Uterus (tissue), 4 donors: ENCODE data around the gene CHADL. TPM values are rescaled to one million over a fixed set of nuclear protein-coding genes. Genes with fewer than 3 reads are reported as not detected.
"Not testable (repeated sequence)": the region's sequence is repeated elsewhere in the genome, so short reads cannot be mapped to it uniquely, and the experiment has no call there.

ENCODE experiments used
- DNase-seq, 2 donors: peaks; one replicate each; pipeline ENCODE4 v3.0.0-alpha.2; 2019 to 2020
- H3K27ac ChIP-seq, 2 donors: fragments of 200-600 bp; sonication (generic); 1 replicate in 1 of 2; 2 replicates in 1 of 2; pipeline ENCODE4 v1.5.1; 2016 to 2018
- H3K27me3 ChIP-seq, 2 donors: fragments of 200-600 bp; sonication (generic); one replicate each; pipeline ENCODE4 v1.5.1; 2018 to 2019; ENCODE audit warnings: control low read depth in 1 of 2
- H3K36me3 ChIP-seq, 2 donors: fragments of 200-600 bp; sonication (generic); one replicate each; pipeline ENCODE4 v1.5.1; 2019; ENCODE audit warnings: control low read depth in 1 of 2
- H3K4me1 ChIP-seq, 2 donors: fragments of 200-600 bp; sonication (generic); one replicate each; pipeline ENCODE4 v1.5.1; 2018 to 2019; ENCODE audit warnings: control low read depth in 1 of 2
- H3K4me3 ChIP-seq, 2 donors: fragments of 200-600 bp; sonication (generic); 1 replicate in 1 of 2; 2 replicates in 1 of 2; pipeline ENCODE4 v1.5.1; 2018 to 2019; ENCODE audit warnings: mild to moderate bottlenecking in 1 of 2
- H3K9me3 ChIP-seq, 2 donors: fragments of 200-600 bp; sonication (generic); one replicate each; pipeline ENCODE4 v1.5.1; 2019; ENCODE audit warnings: control low read depth in 1 of 2
- POLR2A ChIP-seq, 2 donors: fragments of 450-650 bp; IDR thresholded peaks; one replicate each; pipeline ENCODE4 v1.6.1; 2016; ENCODE audit warnings: antibody characterized with exemption in 2 of 2, mild to moderate bottlenecking in 1 of 2, moderate library complexity in 1 of 2
- intact Hi-C: fragments of 100-400 bp; cut with DNase I; formaldehyde crosslinking; loops from one replicate; pipeline ENCODE4 v1.15.1; 2023; ENCODE audit warnings: low total_unique reads
- microRNA-seq: library from miRNA; unstranded; fragments of <30 nt; microRNA quantifications from one replicate; pipeline ENCODE4, GENCODE V29; 2016; ENCODE audit warnings: borderline microRNAs expressed, borderline replicate concordance
- small RNA-seq: library from RNA; depleted of rRNA; stranded (forward); fragments of <200 nt; gene quantifications from one replicate; pipeline ENCODE3, GENCODE V24; 2016
- total RNA-seq, 4 donors: library from RNA; depleted of rRNA in 3 of 4; stranded (reverse); fragments of >200 nt in 3 of 4; gene quantifications; one replicate each; pipeline versions ENCODE4 v1.1.0 to v1.2.4, GENCODE V29; 2014 to 2023
- TF ChIP-seq, protein P1 (sequence below), 4 experiments: fragments of 200-600 bp in 2 of 4; fragments of 450-650 bp in 2 of 4; sonication (generic) in 2 of 4; IDR thresholded peaks; one replicate each; pipeline ENCODE4 v1.5.1; 2016 to 2019; ENCODE audit warnings: antibody characterized with exemption in 4 of 4, mild to moderate bottlenecking in 2 of 4, moderate library complexity in 1 of 4
- donor health status: DM: yes; HTN: yes; CAD: no.

CHADL gene
- total RNA-seq, 4 donors from 2014 or later: 1.8 to 2.6 TPM; not detected in 2

DNA sequence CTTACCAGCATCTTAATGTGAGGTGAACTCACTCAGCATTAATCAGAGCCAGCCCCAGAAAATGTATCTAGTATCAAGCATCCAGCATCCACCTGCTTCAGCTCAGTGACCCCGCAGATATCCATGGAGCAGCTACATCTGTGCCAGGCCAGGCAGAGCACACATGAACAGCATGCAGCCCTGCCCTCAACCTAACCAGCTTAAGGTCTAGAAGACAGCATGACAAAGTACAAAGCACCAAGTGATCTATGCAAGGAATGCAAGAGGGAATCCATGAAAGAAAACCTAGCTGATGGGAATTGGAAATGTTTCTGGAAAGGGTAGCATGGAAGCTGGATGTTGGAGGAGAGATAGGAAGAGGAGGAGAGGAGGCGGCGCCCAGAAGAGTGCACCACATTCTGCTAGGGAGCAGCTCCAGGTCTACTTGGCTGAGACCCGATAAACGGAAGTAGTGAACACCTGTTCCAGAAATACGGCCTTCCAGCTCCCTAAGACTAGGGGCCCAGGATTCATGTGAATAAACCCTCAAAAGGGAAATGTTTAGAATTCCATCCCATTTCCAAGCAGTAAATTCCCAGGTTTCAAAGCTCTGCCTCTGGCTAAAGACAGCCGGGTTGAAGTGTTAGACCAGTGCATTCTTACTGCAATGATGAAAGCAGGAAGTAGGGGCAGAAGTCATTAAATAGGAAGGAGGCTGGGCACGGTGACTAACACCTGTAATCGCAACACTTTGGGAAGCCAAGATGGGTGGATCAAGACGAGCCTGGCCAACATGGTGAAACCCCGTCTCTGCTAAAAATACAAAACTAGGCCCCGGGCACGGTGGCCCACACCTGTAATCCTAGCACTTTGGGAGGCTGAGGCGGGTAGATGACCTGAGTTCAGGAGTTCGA lies 59.1 kb downstream of the CHADL start:
- intact Hi-C loops: no loop called here
- Histone ChIP-seq H3K36me3 (no peaks in the 10 kb centered on the region), H3K9me3 (no peaks in the 10 kb centered on the region), H3K4me1 (no peaks in the 10 kb centered on the region), H3K27ac (no peak overlapping the region), H3K27me3 (no peaks in the 10 kb centered on the region), H3K4me3 (no peak overlapping the region)
- TF ChIP-seq POLR2A (IDR thresholded peaks at IDR 0.05): no peak
- no peak for DNase-seq

DNA sequence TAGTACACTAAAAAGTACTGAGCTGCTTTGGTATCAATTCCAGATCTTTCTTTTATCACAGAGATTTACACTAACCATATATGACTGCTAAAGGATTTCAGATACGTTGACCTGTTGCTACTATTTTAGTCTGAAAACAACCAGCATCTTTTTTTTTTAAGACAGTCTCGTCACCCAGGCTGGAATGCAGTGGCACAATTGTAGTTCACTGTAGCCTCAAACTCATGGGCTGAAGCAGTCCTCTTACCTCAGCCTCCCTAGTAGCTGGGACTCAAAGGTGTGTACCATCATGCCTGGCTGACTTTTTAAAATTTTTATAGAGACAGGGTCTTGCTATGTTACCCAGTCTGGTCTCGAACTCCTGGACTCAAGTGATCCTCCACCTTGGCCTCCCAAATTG lies 59.8 kb downstream of the CHADL start:
- DNase-seq: no peak
- intact Hi-C loops: no loop called here
- H3K4me3 ChIP-seq: no peak overlapping the region
- H3K27ac ChIP-seq: no peak overlapping the region
- TF ChIP-seq, protein P1, sequence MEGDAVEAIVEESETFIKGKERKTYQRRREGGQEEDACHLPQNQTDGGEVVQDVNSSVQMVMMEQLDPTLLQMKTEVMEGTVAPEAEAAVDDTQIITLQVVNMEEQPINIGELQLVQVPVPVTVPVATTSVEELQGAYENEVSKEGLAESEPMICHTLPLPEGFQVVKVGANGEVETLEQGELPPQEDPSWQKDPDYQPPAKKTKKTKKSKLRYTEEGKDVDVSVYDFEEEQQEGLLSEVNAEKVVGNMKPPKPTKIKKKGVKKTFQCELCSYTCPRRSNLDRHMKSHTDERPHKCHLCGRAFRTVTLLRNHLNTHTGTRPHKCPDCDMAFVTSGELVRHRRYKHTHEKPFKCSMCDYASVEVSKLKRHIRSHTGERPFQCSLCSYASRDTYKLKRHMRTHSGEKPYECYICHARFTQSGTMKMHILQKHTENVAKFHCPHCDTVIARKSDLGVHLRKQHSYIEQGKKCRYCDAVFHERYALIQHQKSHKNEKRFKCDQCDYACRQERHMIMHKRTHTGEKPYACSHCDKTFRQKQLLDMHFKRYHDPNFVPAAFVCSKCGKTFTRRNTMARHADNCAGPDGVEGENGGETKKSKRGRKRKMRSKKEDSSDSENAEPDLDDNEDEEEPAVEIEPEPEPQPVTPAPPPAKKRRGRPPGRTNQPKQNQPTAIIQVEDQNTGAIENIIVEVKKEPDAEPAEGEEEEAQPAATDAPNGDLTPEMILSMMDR (IDR thresholded peaks at IDR 0.05): no peak
- no peaks in the 10 kb centered on the region for H3K36me3 ChIP-seq
- H3K4me1 ChIP-seq: no peaks in the 10 kb centered on the region
- H3K9me3 ChIP-seq: no peaks in the 10 kb centered on the region
- H3K27me3 ChIP-seq: no peaks in the 10 kb centered on the region

DNA sequence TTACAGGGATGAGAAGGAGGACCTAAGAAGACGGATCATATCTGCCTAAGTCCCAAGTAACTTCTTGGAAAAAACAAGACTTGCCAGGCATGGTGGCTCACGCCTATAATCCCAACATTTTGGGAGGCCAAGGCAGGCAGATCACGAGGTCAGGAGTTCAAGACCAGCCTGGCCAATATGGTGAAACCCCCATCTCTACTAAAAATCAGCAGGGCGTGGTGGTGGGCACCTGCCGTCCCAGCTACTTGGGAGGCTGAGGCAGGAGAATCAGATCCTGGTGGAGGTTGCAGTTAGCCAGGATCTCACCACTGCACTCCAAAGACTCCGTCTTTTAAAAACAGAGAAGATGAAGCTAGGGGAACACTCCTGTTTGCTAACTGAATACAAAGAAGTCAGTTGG lies 60.4 kb downstream of the CHADL start:
- intact Hi-C loops, H3K27ac ChIP-seq, H3K9me3 ChIP-seq, H3K4me1 ChIP-seq, DNase-seq, H3K27me3 ChIP-seq, H3K36me3 ChIP-seq, H3K4me3 ChIP-seq: not testable (repeated sequence)

Small RNAs within 50 kb of the gene (microRNA-seq; reads per million reads assigned to microRNA genes)
- not detected for gene MIR6889

Small RNAs within 50 kb of the gene (small RNA-seq; reads per million reads assigned to genes)
- gene MIR6889: not detected

Other genes with a start within 250 kb of the CHADL start
- 100 to 1,000 TPM in 1 of 4 donors, 10 to 100 TPM in 3; 18.8 to 116 (median 72.5) TPM for gene EP300, start 148.3 kb downstream of the CHADL start, total RNA-seq
- gene L3MBTL2, start 35.6 kb downstream of the CHADL start, total RNA-seq: 10 to 100 TPM in 3 of 4 donors, 1 to 10 TPM in 1; 2.1 to 35.1 (median 22.2) TPM
- gene RANGAP1, start 45.3 kb upstream of the CHADL start, total RNA-seq: 10 to 100 TPM; 18.7 to 38.7 (median 35.6) TPM
- 10 to 100 TPM; 14.1 to 74.1 (median 28.2) TPM for gene ZC3H7B, start 60.6 kb upstream of the CHADL start, total RNA-seq
- gene TEF, start 141.0 kb upstream of the CHADL start, total RNA-seq: 10 to 100 TPM in 2 of 4 donors, 1 to 10 TPM in 2; 8.5 to 73.7 (median 15.1) TPM
- 10 to 100 TPM; 15.6 to 97.1 (median 27.8) TPM for gene TOB2, start 205.9 kb upstream of the CHADL start, total RNA-seq
- 10 to 100 TPM; 38.5 to 65.1 (median 46.4) TPM for gene PHF5A, start 227.8 kb upstream of the CHADL start, total RNA-seq
- gene ACO2, start 228.2 kb upstream of the CHADL start, total RNA-seq: 10 to 100 TPM; 21.5 to 64.4 (median 47.1) TPM